Stimulated activated naive CD4-positive, alpha-beta T cell treated with Interleukin-2 at 50 U/mL for 16 hours (primary cell): ENCODE results near the gene DGKZ.

ENCODE experiments used
- DNase-seq: peaks from one replicate; lab custom pipeline; 2025; lab: John Stamatoyannopoulos, UW

DGKZ gene

DNA sequence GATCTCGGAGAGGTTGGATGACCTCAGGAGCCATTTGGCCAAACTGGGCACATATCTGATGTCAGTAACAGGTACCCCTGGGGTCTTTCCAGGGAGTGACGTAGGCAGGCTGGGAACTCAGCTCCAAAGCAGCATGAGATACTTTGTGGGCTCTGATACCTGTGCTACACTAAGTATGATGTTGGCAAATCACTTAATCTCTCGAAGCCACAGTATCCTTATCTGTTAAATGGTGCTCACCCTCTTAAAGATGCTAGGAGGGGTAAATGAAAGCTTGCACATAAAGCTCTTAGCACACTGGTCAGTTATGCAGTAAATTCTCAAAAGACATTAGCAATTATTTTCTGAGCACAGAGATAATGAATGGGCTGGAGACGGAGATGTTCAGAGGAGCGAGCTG is 17.1 kb upstream of the DGKZ start:
- DNase-seq: no peak

DNA sequence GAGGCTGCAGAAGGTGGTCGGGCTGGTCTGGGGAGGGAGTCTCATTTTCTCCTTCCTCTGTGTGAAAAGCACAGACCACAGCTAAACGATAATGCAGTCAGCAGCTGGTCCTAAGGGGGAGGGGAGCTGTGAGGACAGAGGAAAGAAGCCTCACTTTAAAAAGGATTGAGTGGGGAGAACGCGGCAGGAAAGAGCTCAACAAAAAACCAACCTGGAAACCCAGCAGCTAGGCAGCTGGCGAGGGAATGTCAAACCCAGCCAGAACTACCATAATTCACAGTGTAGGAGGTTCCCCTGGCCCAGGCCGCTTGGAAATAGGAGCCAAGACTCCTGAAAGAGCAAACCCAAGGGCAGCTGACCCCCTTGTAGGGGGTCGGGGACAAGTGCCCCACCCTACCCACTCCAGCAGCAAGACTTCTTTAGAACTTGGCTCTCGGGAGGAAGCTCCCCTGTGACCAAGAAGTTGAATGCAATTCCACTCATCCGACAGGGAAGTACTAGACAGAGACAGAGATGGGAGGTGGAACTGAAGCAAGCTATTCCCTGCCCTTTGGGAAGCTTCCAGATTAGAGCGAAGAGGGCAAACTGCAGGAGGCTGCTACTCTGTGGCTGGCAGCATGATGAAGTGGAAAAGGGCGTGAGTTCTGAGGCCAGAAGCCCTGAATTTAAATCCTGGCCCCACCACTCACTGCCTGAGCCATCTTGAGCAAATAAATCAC is 16.5 kb upstream of the DGKZ start:
- DNase-seq: no peak

DNA sequence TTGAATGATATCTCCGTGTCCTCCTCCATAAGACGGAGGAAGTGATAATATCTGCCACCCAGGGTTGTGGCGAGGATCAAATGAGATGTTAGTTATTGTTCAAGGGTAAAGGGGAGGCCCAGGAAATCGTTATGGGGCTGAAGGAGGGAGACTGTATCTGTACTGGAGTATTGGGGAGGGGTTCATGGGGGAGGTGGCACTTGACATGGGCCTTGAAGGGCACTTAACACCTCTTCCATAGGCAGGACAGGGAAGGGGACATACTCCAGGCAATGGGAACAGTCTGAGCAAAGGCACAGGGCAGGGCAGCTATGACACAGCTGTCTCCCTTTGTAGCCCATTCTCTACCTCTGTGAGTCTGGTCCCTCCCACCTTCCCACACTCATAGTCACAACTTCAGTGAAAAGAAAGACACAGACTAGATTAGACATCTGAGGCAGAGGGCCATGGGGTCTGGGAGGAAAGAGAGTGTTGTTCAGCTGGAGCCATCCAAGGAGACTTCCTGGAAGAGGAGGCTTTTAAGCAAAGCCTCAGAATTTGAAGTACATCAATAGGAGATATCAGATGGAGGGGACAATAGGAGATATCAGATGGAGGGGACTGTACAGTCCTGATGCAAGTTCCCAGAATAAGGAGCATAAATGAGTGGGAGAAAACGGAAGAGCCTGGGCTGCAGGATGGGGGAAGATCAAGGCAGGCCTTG is 15.8 kb upstream of the DGKZ start:
- DNase-seq: peak; percentile 38

DNA sequence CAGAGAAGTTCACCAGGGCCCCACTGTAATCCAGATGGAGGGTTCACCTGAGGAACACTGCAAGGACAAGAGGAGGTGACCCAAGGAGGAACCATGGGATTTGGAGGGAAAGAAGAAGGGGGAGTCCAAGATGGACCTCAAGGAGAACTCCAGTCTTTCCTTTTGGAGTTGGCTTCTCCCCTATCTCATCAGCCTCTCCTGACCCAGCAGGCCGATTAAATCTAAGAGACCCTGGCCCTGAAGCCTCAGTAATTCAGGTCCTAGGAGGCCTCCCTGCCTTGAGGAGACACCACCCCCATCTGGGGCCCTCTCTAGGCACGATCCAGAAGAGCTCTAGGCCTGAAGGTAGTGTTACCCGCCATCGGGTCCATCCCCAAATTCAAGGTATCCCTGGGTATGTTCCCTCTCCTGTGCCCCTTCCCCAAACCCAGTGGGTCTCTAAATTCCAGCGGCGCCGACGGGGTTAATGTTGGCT is 15.1 kb upstream of the DGKZ start:
- no peak for DNase-seq

DNA sequence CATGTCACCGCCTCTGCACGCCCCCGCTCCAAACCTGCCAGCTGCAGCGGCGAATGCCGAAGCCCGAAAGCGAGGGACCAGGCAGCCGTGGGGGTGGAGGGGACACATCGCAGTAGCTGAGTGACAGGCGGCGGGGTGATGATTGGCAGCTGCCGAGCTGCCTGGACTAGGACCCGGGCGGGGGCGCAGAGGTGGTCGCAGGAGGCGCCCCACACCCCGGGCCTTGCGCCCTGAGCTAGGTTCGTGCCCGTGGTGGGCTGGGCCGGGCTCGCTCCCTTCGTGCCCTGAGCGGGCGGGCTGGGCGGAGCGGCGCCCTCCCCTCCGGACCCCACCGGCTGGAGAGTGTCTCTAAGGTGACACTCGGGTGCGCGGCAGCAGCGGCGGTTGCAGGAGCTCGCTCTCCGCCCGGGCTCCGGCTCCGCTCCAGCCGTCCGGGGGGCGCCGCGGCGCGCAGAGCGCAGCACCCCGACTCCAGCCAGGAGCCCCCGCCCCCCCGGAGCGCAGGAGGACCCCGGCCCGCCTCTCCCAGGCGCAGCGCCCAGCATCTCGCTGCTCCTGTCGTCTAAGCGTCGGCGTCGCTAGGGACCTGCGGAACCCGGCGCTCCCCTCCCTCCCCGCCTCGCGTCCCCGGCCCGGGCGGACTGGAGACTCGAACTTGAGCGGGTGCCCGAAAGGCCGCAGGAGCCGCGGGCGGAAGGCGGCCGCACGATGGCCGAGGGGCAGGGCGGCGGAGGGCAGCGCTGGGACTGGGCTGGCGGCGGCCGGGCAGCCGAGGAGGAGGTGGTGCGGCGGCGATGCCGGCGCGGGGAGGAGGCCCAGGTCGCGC is 14.5 kb upstream of the DGKZ start:
- DNase-seq: peak; percentile 72

DNA sequence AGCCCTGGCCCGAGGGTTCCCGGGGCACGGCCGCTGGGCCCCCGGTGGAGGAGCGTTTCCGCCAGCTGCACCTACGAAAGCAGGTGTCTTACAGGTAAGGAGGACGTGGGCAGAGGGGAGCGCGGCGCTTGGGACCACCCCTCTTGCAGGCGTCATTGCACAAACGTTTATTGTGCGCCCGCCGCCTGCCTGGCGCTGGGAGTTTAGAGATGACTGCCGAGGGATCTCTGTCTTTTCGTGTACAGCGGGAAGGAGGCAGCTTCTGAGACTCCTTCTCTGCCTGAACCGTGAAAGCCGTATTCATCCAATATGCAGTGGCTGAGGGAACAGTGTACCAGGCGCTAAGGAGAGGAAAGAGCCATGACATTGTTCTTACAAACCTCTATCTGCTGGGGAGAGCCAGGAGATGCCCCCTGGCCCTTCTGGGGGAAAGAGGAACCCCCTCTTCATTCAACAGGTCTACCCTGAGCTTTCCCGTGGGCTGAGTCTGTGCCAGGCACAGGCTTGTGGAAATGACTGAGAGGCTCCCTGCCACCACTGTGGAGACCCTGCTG is 13.8 kb upstream of the DGKZ start:
- no peak for DNase-seq

GRCh38 chr11:46334211-46334610 is 13.1 kb upstream of the DGKZ start:
- DNase-seq: no peak

DNA sequence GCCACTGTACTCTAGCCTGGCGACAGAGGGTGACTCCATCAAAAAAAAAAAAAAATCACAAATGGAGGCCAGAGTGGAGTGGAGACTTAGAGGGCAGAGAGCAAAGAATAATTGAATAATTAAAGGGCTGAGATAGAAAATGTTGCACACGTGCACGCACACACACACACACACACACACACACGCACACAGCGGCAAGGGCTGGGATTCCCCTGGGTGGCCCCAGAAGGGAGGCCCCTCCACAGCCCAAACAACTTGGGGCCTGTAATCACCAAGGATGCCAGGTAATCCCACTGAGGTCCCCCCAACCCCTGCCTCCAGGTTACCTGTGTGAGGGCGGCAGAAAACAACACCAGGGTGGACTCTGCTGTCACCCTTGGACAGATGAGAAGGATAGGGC is 12.0 kb upstream of the DGKZ start:
- no peak for DNase-seq

DNA sequence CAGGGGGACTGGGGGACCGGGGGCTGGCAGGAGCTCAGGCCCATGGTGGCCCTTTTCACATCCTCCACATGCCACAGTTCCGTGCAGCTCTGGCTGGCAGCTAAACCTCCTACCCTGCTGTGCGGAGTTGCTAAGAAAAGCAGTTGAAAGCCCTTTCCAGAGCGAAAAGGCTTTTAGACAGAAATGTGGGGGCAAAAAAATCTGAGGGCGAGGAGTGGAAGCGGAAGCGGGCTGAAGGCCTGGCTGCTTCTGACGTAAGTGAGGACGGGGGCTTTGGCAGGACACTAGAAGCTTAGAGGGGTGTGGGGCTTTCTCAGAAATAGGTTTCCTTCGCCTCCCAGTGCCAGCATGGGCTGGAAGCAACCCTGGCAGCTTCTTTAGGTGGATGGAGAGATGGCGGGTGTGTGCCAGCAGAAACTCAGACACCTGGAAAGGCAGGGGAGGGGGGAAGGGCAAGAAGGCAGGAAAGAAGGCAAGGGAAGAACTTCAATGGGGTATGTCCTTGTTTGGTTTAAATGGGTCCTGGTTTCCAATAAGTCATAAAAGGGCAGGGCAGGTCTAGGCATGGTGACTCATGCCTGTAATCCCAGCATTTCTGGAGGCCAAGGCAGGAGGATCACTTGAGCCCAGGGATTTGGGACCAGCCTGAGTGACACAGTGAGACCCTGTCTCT is 11.2 kb upstream of the DGKZ start:
- DNase-seq: no peak

- no peak for DNase-seq
These were observed 10.6 kb upstream of the DGKZ start for GRCh38 chr11:46336563-46337180.

DNA sequence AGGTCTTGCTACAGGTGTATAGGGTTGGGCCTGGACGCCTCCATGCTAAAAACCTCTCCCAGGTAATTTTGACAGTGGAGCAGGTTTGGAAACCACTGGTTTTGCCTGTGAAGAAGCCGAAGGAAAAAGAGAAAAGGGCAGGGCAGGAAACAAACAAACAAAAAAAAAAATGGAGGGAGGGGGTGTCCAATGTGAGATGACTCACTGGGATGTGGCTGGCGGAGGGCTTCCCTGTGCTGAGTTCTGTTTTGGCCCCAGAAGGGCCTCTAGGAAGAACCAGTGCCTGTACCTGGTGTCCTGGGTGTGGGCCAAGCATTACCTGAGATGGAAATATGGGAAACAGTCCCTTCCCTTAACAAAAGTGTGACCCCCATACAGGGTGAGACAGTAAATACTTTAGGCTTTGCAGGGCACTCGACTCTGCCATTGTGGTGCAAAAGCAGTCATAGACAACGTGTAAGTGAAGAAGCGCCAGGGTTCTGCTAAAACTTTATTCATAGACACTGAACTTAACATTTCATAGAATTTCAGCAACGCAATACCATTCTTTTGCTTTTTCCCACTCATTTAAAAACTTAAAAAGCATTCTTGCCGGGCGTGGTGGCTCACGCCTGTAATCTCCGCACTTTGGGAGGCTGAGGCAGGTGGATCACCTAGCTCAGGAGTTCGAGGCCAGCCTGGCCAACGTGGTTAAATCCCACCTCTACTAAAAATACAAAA is 9.5 kb upstream of the DGKZ start:
- DNase-seq: no peak

DNA sequence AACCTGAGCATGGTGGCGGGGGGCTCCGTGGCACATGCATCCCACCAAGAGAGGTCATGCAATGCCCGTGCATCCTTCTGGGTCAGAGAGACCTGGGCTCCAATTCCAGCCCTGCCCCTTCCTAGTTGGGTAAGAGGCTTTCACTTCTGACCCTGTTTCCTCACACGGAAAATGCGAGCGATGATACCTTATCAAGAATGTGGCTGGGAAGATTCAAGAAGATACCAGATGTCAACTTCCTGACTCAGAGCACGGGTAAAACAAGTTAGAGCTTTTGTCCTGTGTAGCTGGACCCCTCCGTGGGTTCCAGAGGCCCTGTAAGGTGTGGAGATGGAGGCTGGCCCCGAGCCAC is 8.7 kb upstream of the DGKZ start:
- no peak for DNase-seq

DNA sequence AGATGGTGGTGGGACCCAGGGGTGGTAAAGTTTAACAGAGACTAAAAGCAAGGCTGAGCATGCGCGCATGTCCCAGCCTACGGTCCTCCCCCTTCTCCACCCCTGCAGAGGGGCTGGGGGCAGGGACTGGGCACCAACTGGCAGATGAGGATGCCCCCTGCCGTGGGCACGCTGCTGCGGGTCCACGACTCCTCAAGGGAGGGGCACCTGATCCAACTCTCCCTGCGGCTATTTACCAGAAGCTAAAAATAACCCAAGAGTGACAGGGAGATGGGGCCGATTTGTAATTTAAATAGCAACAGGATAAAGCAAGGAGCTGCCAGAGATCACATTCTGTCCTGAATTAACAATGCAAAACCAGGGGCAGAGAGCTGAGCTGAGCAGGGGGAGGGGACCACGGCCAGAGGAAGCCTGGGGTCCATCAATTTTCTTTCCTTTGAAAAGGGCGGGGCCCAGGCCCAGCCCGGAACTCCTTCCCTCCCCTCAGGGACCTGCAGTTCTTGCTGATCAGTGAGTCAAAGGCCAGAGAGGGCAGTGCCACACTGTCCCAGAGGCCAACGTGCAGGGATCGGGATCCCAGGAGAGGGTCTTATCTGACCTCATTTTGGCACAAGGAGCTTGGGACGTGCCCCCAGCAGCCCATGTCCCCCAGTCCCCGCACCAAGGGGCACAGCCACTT is 8.1 kb upstream of the DGKZ start:
- no peak for DNase-seq

DNA sequence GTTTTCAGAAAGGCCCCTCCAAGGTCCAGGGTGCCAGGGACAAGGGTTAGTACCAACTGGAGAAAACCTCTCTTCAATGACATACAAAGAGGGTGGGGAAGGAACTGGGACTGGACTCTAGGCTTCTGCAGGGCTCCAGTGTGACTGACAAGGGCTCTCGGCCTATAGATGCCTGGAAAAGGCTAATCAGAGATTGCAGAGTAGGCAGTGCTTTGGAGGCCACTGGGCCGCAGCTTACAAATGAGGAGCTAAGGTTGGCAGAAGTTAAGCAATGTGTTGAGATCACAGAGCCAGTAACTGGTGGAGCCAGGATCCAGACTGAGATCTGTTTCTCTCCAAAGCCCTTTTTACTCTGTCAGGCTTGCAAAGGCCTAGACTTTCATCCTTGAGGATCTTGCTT is 7.4 kb upstream of the DGKZ start:
- DNase-seq: no peak

DNA sequence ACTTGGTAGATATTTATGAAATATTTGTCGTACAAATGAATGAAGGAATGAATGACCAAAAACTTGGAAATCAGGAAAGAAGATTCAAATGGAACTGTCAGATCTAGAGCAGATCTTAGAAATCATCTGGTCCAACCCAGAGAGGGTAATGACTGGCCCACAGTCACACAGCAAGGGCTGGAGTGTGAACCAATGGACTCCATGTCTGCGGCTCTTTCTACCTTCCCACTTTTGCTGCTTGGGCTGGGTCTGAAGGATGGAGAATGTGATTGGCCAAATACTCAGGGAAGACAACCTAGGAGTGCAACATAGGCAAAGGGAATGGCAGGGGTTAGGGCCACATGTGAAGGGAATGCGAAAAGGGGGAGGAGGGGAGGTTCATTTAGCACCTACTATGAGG is 5.8 kb upstream of the DGKZ start:
- no peak for DNase-seq

DNA sequence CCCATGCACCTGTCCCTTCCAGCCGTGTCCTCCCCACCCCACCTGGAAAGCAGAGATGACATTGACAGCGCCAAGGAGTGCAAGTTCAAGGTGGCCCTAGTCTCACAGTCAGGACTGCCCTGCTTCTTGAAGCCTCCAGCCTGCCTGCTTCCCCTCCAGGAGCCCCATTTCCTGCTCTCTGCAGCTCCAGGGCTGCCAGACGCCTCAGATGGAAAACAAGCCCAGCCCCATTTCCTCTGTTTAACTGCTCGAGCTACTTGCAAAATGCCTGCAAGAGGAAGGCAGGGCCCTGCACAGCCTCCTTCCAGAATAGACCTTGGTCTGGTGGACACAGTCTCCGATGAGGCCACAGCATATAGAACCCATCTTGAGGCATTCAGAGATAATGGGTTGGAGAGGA is 5.0 kb upstream of the DGKZ start:
- DNase-seq: no peak

DNA sequence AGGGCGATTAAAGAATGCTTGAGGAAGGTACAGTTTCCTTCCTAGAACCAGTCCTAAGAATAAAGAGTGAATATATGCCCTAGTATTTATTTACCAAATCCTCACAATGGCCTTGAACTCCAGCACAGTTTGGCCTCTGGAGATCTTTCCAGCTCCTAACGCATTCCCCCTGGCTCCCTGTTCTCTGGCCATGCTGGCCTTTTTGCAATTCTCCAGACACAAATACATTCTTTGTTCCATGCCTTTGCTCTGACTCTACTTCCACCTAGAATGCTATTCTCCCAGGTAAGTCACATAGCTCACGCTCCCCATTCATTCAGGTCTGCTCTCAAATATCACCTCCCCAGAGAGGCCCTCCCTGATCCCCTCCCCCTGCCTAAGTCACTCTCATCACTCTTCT is 3.7 kb upstream of the DGKZ start:
- no peak for DNase-seq

- no peak for DNase-seq
These were observed 2.1 kb upstream of the DGKZ start for GRCh38 chr11:46345131-46345597.

DNA sequence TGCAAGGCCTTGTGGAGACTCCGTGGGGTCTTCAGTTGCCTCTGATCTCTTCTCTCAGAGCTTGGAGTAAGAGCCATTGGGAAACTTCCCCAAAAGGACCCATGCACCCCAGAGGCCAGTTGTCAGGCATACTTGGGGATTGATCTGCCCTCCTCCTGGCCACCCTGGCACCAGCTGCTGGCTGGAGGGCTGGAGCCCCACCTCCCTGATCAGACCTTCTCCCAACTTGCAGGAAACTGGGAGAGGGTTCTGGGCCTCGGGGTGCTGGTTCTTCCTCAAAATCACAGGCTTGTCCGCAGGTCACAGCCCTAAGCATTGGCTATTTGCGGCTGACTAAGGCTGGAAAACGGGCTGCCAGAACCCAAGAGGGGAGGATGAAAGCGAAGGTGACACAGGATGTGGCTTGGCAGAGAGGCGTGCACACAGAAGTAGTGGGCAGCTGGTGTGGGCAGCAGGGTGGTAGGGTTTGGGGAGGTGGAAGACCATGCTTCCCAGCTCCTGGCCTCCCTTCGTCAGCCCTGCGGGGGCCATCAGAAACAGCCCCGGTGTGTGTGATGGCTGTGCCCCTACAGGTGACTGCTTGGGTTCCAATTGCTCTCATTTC is 1.3 kb upstream of the DGKZ start:
- peak; percentile 22 for DNase-seq
